HepG2 (cell line): Measurements from ENCODE around the gene PDE3B. TPM values are rescaled to one million over a fixed set of nuclear protein-coding genes. Genes with fewer than 3 reads are reported as not detected.

Experiments used
- ATF3 ChIP-seq: sonication (generic); formaldehyde crosslinking; IDR thresholded peaks from 2 replicates; pipeline ENCODE4 v1.4.0; 2020; ENCODE audit warnings: missing genetic modification reagents
- CSRNP1 ChIP-seq: sonication (generic); formaldehyde crosslinking; IDR thresholded peaks from 2 replicates; pipeline ENCODE4 v1.8.1; 2023; ENCODE audit warnings: mild to moderate bottlenecking, missing genetic modification reagents
- DMAP1 ChIP-seq: IDR thresholded peaks from 2 replicates; pipeline ENCODE4 v1.6.1; 2016
- HBP1 ChIP-seq: IDR thresholded peaks from 2 replicates; pipeline ENCODE4 v1.6.1; 2016; ENCODE audit warnings: low read depth, control low read depth
- HMGXB3 ChIP-seq: sonication (generic); formaldehyde crosslinking; IDR thresholded peaks from 2 replicates; pipeline ENCODE4 v1.4.0; 2020; ENCODE audit warnings: missing genetic modification reagents, borderline replicate concordance
- JUND ChIP-seq: sonication (generic); formaldehyde crosslinking; IDR thresholded peaks from 2 replicates; pipeline ENCODE4 v1.8.0; 2022; ENCODE audit warnings: mild to moderate bottlenecking, missing genetic modification reagents
- KDM5B ChIP-seq: sonication (generic); formaldehyde crosslinking; IDR thresholded peaks from 2 replicates; pipeline ENCODE4 v1.4.0; 2020; ENCODE audit warnings: missing genetic modification reagents, mild to moderate bottlenecking, borderline replicate concordance
- MED13 ChIP-seq: sonication (generic); formaldehyde crosslinking; IDR thresholded peaks from 2 replicates; pipeline ENCODE4 v1.5.0; 2020; ENCODE audit warnings: missing genetic modification reagents
- NFE2 ChIP-seq: sonication (generic); formaldehyde crosslinking; IDR thresholded peaks from 2 replicates; pipeline ENCODE4 v1.4.0; 2020; ENCODE audit warnings: missing genetic modification reagents
- RARA ChIP-seq: IDR thresholded peaks from 2 replicates; pipeline ENCODE4 v1.6.1; 2016; ENCODE audit warnings: missing genetic modification reagents, missing compliant biosample characterization
- ZBTB20 ChIP-seq: sonication (generic); formaldehyde crosslinking; IDR thresholded peaks from 2 replicates; pipeline ENCODE4 v1.8.1; 2023; ENCODE audit warnings: missing genetic modification reagents, low read depth, mild to moderate bottlenecking, borderline replicate concordance
- ZFP1 ChIP-seq: IDR thresholded peaks from 2 replicates; pipeline ENCODE4 v1.6.1; 2016
- ZFP36L1 ChIP-seq: sonication (generic); formaldehyde crosslinking; IDR thresholded peaks from 2 replicates; pipeline ENCODE4 v1.8.0; 2022; ENCODE audit warnings: mild to moderate bottlenecking, missing genetic modification reagents, moderate library complexity
- ZNF180 ChIP-seq: sonication (generic); formaldehyde crosslinking; IDR thresholded peaks from 2 replicates; pipeline ENCODE4 v1.4.0; 2020; ENCODE audit warnings: low read depth, missing genetic modification reagents, borderline replicate concordance
- ZNF512 ChIP-seq: sonication (generic); formaldehyde crosslinking; IDR thresholded peaks from 2 replicates; pipeline ENCODE4 v1.4.0; 2020; ENCODE audit warnings: mild to moderate bottlenecking, missing genetic modification reagents
- ZNF574 ChIP-seq: sonication (generic); formaldehyde crosslinking; IDR thresholded peaks from 2 replicates; pipeline ENCODE4 v1.4.0; 2020; ENCODE audit warnings: missing genetic modification reagents
- polyA plus RNA-seq, 8 experiments: library from polyadenylated mRNA; depleted of rRNA in 3 of 8; stranded (reverse) in 7 of 8; unstranded in 1 of 8; fragments of >200 nt; fragmentation: Illumina TruSeq in 4 of 8; extraction: Trizol in 4 of 8; gene quantifications; 2 replicates each; pipeline versions ENCODE4 v1.2.1 to v1.2.3, GENCODE V29; 2011 to 2016; ENCODE audit warnings: low read depth in 4 of 8, missing spikeins in 1 of 8, mixed read lengths in 1 of 8; ENCODE audit not compliant: insufficient read depth in 1 of 8
- total RNA-seq, 5 experiments: library from RNA; depleted of rRNA; stranded (reverse); fragments of >200 nt; fragmentation: Illumina TruSeq; extraction: Trizol; gene quantifications; 2 replicates each; pipeline ENCODE4 v1.2.3, GENCODE V29; 2016; ENCODE audit warnings: low read depth in 1 of 5

The PDE3B gene
- total and polyA plus RNA-seq, 2 of the 13 experiments (the other 11 are each of a cell fraction or from before 2014, with no cell fraction given) = 14.1 to 26.5 TPM

GRCh38 chr11:14619603-14620531, 23.7 kb upstream of the PDE3B start (continued):
- TF ChIP-seq HMGXB3 (CRISPR knock-in tag) = peak; percentile 49; the same call in 1 of the 2 replicates
- TF ChIP-seq CSRNP1 = 0 out of 2 replicates have a peak, but pooled peaks have one; percentile 39
- peak; percentile 67; the same call in 1 of the 2 replicates for TF ChIP-seq ZFP36L1 (CRISPR knock-in tag)
- TF ChIP-seq KDM5B (CRISPR knock-in tag) = no peak
- no peak for TF ChIP-seq ZNF180 (CRISPR knock-in tag)
- no peak for TF ChIP-seq HBP1
- TF ChIP-seq DMAP1 (CRISPR knock-in tag) = peak; percentile 33; the same call in 1 of the 2 replicates
- no peak for TF ChIP-seq MED13 (CRISPR knock-in tag)
- TF ChIP-seq ZNF512 (CRISPR knock-in tag) = no peak
- TF ChIP-seq NFE2 (CRISPR knock-in tag) = no peak
- TF ChIP-seq ZNF574 (CRISPR knock-in tag) = 0 out of 2 replicates have a peak, but pooled peaks have one; percentile 14
- peak; percentile 55; the same call in 1 of the 2 replicates for TF ChIP-seq ZBTB20 (CRISPR knock-in tag)
- TF ChIP-seq ZFP1 (CRISPR knock-in tag) = no peak
- TF ChIP-seq ATF3 = no peak
- no peak for TF ChIP-seq JUND (CRISPR knock-in tag)
- TF ChIP-seq RARA (CRISPR knock-in tag) = peak; percentile 81
